Left lung (tissue), 10 donors: ENCODE data around the gene PDIK1L. TPM values are rescaled to one million over a fixed set of nuclear protein-coding genes. Genes with fewer than 3 reads are reported as not detected.

Experiments
- ATAC-seq: fragments of 200-7000 bp; cut with Tn5 transposase; one replicate; pipeline ENCODE4 v1.9.1; 2020; ENCODE audit warnings: moderate library complexity
- DNase-seq, 4 donors: peaks; one replicate each; pipeline ENCODE4 v3.0.0-alpha.2; 2013 to 2020
- H3K27ac ChIP-seq, 2 donors: fragments of 200-600 bp; sonication (generic) in 1 of 2; one replicate each; pipeline versions ENCODE4 v1.5.0 to v1.8.0; 2020 to 2021
- H3K27me3 ChIP-seq, 2 donors: fragments of 200-600 bp; sonication (generic) in 1 of 2; one replicate each; pipeline versions ENCODE4 v1.5.0 to v1.8.0; 2020 to 2021
- H3K36me3 ChIP-seq, 2 donors: fragments of 200-600 bp; sonication (generic) in 1 of 2; one replicate each; pipeline versions ENCODE4 v1.5.0 to v1.8.0; 2020 to 2021
- H3K4me1 ChIP-seq, 2 donors: fragments of 200-600 bp; one replicate each; pipeline ENCODE4 v1.8.0; 2021
- H3K4me3 ChIP-seq, 2 donors: fragments of 200-600 bp; sonication (generic) in 1 of 2; one replicate each; pipeline versions ENCODE4 v1.5.0 to v1.8.0; 2020 to 2021; ENCODE audit warnings: mild to moderate bottlenecking in 1 of 2
- H3K9me3 ChIP-seq, 2 donors: fragments of 200-600 bp; sonication (generic) in 1 of 2; one replicate each; pipeline versions ENCODE4 v1.5.0 to v1.8.0; 2020 to 2021
- CTCF ChIP-seq, 2 donors: fragments of 200-600 bp; sonication (generic) in 1 of 2; IDR thresholded peaks; one replicate each; pipeline versions ENCODE4 v1.5.0 to v1.8.0; 2021; ENCODE audit warnings: antibody characterized with exemption in 2 of 2
- intact Hi-C, 2 donors: fragments of 100-400 bp; cut with DNase I; formaldehyde crosslinking; loops; one replicate each; pipeline versions ENCODE4 v1.11.2 to v1.14.2; 2022
- polyA plus RNA-seq, 6 donors: library from polyadenylated mRNA; unstranded; fragments of 120-200 nt; gene quantifications; one replicate each; pipeline ENCODE4 v1.2.1, GENCODE V29; 2013; ENCODE audit not compliant: insufficient read length in 6 of 6
- total RNA-seq, 2 donors: library from RNA; stranded (reverse); fragmentation: NEBNext Ultra II Directional; extraction: Animal tissue kit (Norgen Biotek cat#: 25700); gene quantifications; one replicate each; pipeline ENCODE4 v1.2.1, GENCODE V29; 2021
- donor health status: DM: no; HTN: yes; CAD: no.
- donor health status: DM: no; HTN: no; CAD: no.

The PDIK1L gene
- total and polyA plus RNA-seq, 8 donors, result 7.0 to 26.0 (median 22.2) TPM

DNA sequence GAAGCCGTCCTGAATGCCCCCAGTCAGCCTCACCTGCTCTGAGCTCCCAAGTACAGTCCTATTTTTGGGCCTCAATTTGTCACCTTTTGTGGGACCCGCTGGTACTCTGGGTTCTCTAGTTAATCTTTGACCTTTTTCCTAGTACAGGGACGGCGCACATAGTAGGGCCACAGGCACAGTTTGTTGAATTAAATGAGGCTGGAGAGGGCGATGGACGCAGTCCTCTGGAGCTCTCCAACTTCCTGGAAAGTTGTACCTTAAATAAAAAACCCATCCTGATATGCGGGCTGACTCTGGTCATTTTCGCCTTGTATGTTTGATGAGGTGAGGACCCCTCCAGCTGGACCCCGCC is 52.0 kb downstream of the PDIK1L start:
- ATAC-seq (no peak), DNase-seq (no peak)
- Histone ChIP-seq H3K27me3 (peaks cover 0 to 66% of the 10 kb centered on the region in 2 donors), H3K4me3 (peak overlapping the region; percentile 24 to 25), H3K9me3 (no peaks in the 10 kb centered on the region), H3K36me3 (no peaks in the 10 kb centered on the region), H3K4me1 (peaks cover 0 to 30% of the 10 kb centered on the region in 2 donors), H3K27ac (no peak overlapping the region)
- intact Hi-C loops, result loop anchor here in 1 of 2 donors (10.0 kb wide), 1 partner anchor 129 kb away; no protein-coding TSS in a partner anchor
- no peak for TF ChIP-seq CTCF (IDR thresholded peaks at IDR 0.05)

DNA sequence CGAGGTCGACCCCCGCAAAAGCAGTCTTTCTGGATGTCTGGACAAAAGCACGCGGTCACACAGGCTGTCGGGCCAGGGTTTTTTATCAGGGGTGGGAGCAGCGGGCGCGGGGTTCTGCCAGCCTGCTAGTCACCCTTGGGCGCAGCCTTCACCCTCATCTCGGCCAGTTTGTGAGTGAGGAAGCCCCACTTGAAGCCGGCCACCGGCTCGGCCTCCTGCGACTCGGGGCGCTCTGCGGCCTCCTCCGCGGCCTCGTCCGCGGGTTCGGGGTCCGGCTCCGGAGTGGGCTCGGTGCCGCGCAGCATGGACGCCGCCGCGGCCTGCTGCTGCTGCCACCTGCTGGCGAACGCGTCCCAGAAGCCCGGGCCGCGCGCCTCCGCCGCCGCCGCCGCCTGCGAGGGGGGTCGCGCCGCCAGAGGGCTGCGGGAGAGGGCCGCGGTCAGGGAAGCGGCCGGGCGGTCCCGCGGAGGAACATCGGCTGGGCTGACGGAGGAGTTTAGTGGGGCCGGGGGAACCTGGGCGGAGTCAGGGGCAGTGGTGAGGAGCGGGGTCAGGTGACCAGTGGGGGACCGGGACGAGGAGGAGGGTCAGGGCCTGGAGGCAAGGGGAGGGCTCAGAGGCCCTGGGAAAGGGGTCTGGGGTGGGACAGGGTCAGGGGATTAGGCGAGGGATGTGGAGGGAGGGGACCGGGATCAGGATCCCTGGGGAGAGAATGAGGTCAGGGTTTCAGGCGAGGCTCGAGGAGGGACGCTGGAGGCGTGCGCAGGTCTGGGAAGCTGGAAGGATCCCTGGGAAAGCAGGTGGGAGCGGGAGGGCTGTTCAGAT is 52.6 kb downstream of the PDIK1L start:
- ATAC-seq (peak; percentile 63), DNase-seq (peak in 2 of 4 donors; percentile 55 to 91)
- Histone ChIP-seq H3K27me3 (peaks cover 0 to 61% of the 10 kb centered on the region in 2 donors), H3K4me3 (peak overlapping the region; percentile 24 to 25), H3K9me3 (no peaks in the 10 kb centered on the region), H3K36me3 (no peaks in the 10 kb centered on the region), H3K27ac (no peak overlapping the region), H3K4me1 (peaks cover 0 to 32% of the 10 kb centered on the region in 2 donors)
- intact Hi-C loops, result loop anchor here in 1 of 2 donors (10.0 kb wide), 1 partner anchor 129 kb away; no protein-coding TSS in a partner anchor
- peak; percentile 60 to 77 for TF ChIP-seq CTCF (IDR thresholded peaks at IDR 0.05)

GRCh38 chr1:26164861-26165842 is 53.5 kb downstream of the PDIK1L start:
- H3K4me1 ChIP-seq, result peaks cover under 1 to 38% of the 10 kb centered on the region in 2 donors
- no peaks in the 10 kb centered on the region for H3K9me3 ChIP-seq
- H3K27me3 ChIP-seq, result peaks cover 0 to 55% of the 10 kb centered on the region in 2 donors
- ATAC-seq (no peak), DNase-seq (peak in 1 of 4 donors; percentile 41)
- H3K4me3 ChIP-seq, result no peak overlapping the region
- TF ChIP-seq CTCF (IDR thresholded peaks at IDR 0.05), result no peak
- intact Hi-C loops, result loop anchor here in 1 of 2 donors (10.0 kb wide), 1 partner anchor 130 kb away; no protein-coding TSS in a partner anchor
- no peaks in the 10 kb centered on the region for H3K36me3 ChIP-seq
- H3K27ac ChIP-seq, result no peak overlapping the region

DNA sequence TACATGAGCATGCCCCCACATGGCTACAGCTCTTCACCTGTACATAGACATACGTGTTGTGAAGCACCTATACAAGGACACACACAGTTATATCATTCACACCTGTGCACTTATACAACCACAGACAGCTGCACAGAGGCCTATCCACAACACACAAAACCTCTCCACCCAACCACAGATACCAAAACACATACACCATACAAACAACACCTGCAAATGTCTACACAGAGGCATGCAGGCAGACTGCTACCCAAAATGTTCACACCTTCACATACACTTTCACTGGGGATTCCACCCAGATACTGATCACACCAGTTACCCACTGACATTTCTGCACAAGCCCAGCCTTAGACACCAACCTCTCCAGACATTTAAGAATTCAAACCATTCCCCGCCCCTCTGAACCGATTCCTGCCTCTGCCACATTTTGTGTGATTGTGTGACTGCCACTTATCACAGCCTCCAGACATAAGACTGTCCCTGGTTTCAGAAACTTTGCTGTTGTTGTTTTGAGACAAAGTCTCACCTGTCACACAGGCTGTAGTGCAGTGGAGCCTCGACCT is 55.2 kb downstream of the PDIK1L start:
- Histone ChIP-seq H3K9me3 (no peaks in the 10 kb centered on the region), H3K27ac (no peak overlapping the region), H3K27me3 (peaks cover 0 to 38% of the 10 kb centered on the region in 2 donors), H3K36me3 (peaks cover 0 to 3% of the 10 kb centered on the region in 2 donors), H3K4me3 (no peak overlapping the region), H3K4me1 (peaks cover 5 to 43% of the 10 kb centered on the region in 2 donors)
- no peak for TF ChIP-seq CTCF (IDR thresholded peaks at IDR 0.05)
- ATAC-seq (no peak), DNase-seq (peak in 1 of 4 donors; percentile 21)
- intact Hi-C loops, result loop anchor here in 1 of 2 donors (10.0 kb wide), 1 partner anchor 132 kb away; no protein-coding TSS in a partner anchor
